KOPT-K1 (cell line): ENCODE results near the gene SEMA4D.
"Not testable (repeated sequence)": the region's sequence is repeated elsewhere in the genome, so short reads cannot be mapped to it uniquely, and the experiment has no call there.

Experiments used
- H3K27ac ChIP-seq: fragments of 200-600 bp; sonication (generic); 2 replicates; pipeline ENCODE4 v1.5.1; 2016; ENCODE audit warnings: antibody characterized with exemption, mild to moderate bottlenecking, low read depth, low read length; ENCODE audit not compliant: poor library complexity, severe bottlenecking
- H3K36me3 ChIP-seq: fragments of 200-600 bp; sonication (generic); 2 replicates; pipeline ENCODE4 v1.5.1; 2017; ENCODE audit warnings: antibody characterized with exemption, mild to moderate bottlenecking, low read length, moderate library complexity; ENCODE audit not compliant: insufficient read depth
- H3K9me3 ChIP-seq: fragments of 200-600 bp; sonication (generic); 2 replicates; pipeline ENCODE4 v1.5.1; 2017; ENCODE audit warnings: antibody characterized with exemption, low read length, mild to moderate bottlenecking; ENCODE audit not compliant: insufficient read depth, poor library complexity, severe bottlenecking

SEMA4D gene

DNA sequence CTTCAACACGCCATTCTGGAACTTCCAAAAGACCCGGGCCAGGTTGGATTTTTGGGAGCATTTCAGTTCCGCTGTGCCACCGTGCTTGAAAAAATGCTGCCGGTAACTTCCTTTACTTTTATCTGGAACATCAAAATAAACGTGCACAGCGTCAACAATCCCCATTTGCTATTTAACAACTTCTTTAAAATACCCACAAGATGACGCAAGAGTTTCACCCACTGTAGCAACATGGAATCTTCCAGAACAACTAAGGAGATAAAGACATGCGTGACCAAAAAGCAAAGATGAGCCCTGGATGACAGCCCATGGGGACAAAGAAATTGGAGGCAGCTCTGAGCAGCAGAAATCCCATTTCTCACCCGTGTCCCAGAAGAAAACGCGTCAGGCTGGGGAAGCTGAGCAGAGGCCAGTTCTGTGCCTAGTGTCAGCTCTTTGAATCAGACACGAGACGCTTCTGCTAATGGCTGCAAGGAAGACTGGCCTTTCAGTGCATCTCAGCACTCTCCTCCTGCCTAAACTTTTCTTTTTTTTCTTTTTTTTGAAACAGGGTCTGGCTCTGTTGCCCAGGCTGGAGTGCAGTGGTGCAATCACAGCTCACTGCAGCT is 118.3 kb downstream of the SEMA4D start:
- no peak overlapping the region for H3K27ac ChIP-seq
- peaks cover 96% of the 10 kb centered on the region for H3K36me3 ChIP-seq
- no peaks in the 10 kb centered on the region for H3K9me3 ChIP-seq

DNA sequence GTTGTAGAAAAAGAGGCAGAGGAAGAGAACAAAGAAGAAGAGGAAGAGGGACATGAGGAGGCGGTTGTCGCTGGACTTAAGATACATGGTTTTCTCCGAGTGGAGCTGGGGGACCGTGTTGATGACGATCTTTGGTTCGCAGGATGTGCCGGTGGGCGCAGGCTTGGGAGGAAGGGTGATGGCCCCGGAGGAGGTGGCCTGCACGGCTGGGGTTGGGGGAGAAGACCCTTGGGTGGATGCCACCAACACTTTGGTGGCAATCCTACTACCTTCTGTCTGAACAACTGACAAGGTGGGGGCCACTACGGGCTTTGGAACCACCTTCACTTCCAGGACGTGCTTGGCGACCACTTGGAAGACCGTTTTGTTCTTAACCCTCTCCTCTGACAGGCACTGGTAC is 118.9 kb downstream of the SEMA4D start:
- Histone ChIP-seq H3K36me3 (peaks cover 90% of the 10 kb centered on the region), H3K9me3 (no peaks in the 10 kb centered on the region), H3K27ac (no peak overlapping the region)

DNA sequence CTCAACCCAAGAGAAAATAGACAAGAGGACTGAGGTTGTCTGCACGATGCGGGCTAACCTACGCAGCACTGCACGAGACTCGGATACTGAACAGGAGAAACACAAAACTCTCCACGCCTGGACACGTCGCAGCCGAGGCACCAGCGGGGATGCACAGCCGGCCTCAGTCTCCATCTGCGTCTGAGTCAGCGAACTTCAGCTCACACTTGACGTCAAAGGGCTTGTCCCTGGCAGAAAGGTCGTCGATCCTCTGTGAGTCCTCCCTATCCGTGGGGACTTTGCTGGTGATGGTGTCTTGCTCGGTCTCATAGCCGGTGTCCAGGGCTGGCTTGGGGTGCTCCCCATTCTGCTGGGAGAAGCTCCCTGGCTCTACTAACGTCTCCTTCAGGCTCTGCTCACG is 119.4 kb downstream of the SEMA4D start:
- Histone ChIP-seq H3K27ac (no peak overlapping the region), H3K36me3 (peaks cover 85% of the 10 kb centered on the region), H3K9me3 (no peaks in the 10 kb centered on the region)

DNA sequence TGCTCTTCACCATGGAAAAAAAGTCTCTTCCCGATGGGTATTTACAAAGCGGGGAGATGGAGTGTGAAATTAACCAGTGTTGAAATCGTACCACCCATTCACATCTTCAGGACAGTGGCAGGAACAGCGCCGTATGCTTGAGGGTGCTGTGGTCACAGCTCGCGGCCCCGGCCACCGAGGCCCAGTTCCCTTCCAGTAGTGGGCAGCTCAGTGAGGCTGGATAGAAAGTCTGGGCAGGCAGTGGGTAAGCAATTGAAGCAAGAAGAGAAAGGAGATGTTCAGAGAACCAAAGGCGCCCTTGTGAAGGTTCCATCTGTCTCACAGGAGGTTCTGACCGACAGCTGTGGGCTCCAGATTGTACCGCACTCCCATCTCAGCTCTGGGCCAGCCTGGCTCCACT is 120.5 kb downstream of the SEMA4D start:
- Histone ChIP-seq H3K27ac (no peak overlapping the region), H3K36me3 (peaks cover 74% of the 10 kb centered on the region), H3K9me3 (no peaks in the 10 kb centered on the region)

DNA sequence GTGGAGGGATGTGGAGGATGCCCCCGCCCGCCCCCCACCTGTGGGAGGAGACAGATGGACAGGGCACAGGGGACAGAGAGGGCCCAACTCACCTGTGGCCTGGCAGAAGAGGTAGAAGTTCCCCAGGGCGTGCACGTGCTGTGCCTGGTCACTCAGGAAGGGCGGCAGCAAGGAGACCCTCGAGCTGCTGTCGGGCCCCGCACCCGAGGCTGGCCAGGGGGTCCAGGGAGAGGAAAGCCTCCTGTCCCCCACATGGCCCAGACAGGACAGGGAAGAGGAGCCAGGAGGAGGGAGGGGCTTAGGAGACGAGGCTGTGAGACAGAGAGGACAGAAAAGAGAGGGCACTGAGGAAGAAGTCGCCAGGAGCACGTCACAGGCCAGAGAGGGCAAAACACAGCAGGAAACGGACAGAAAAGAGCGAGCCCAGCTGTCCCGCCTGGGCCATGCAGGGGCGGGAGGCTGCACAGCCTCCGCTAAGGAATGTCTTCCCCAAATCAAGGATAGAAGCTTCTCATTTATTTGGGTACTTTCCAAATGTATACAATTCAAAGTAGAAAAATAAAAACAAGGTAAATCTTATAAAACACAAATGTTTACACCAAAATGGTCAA is 121.1 kb downstream of the SEMA4D start:
- H3K27ac ChIP-seq = no peak overlapping the region
- no peaks in the 10 kb centered on the region for H3K9me3 ChIP-seq
- H3K36me3 ChIP-seq = peaks cover 68% of the 10 kb centered on the region

DNA sequence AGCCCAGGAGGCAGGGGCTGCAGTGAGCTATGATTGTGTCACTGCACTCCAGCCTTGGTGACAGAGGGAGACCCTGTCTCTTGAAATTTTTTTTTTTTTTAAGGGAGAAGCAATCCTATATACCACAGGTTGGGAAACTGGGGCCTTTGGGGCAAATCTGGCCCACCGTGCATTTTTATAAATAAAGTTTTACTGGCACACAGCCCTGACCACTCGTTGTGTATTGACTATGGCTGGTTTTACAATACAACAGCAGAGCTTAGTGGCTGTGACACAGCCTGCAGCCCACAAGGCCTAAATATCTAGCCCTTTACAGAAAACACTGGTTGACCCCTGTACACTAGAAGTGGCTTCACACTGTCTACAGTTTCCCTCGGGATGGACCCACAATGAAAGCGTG is 121.6 kb downstream of the SEMA4D start:
- Histone ChIP-seq H3K9me3 (no peaks in the 10 kb centered on the region), H3K36me3 (peaks cover 65% of the 10 kb centered on the region), H3K27ac (no peak overlapping the region)

DNA sequence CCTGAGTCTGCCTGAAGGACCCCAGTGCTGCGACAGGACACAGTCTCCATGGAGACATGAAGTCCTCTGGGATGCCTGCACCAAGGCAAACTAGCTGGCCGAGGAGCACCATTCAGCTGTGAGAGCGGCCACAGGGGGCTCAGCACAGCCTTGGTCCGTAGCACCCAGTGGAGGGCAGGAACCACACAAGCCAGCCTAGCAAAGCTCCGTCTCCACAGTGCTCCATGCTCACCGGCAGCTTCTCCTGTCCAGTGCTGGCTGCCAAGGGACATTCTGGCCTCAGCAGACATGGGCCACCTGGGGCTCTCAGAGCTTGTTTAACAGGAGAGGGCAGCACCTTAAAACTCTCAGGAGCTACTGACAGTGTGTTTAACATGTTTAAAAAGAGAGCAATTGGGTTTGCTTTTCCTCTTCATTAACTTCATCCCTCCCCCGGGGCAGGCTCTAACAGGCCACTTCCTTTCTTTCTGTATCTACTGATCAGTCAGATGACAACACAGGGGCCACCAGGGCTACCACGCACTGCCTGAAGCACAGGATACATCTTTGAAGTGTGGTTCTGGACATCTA is 122.6 kb downstream of the SEMA4D start:
- H3K27ac ChIP-seq = peak overlapping the region; percentile 12
- peaks cover 65% of the 10 kb centered on the region for H3K36me3 ChIP-seq
- no peaks in the 10 kb centered on the region for H3K9me3 ChIP-seq

DNA sequence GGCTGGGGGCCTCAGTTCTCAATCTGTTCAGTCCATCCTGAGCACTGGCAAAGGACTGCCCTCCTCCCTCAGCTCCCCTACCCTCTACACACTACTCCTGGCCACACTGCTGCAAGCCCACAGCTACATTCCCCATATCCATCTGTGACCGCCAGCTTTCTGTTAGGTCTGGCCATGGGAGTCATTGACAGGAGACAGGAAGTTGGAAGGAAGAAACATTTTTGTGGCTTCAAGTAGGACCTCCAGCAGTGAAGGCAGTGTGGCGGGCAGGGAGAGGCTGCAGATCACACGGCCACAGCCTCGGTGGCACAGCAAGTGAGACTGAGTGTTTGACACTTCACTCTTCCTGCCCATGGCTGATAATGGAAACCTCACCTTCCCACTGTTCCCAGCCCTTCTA is 123.7 kb downstream of the SEMA4D start:
- H3K27ac ChIP-seq = no peak overlapping the region

DNA sequence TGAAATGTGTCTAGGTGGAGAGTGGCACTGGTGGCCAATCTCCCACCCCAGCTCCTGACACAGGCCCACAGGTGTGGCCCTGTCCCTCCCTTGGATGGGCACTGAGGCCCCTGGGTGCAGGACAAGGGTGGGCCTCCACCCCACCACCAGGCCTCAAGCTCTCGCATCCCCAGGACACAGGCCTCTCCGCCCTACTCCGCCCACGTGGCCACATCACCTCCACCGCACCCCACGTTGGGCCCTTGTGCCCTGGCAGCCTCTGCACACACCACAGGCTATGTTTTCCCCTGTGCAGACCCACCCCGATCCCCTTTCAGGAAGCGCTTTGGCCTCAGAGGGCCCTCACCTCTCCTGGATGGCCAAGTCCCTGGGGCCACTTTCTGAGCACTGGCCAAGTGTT is 124.9 kb downstream of the SEMA4D start:
- Histone ChIP-seq H3K27ac (no peak overlapping the region), H3K9me3 (no peaks in the 10 kb centered on the region), H3K36me3 (peaks cover 51% of the 10 kb centered on the region)

More for the DNA sequence above, 123.7 kb downstream of the SEMA4D start:
- no peaks in the 10 kb centered on the region for H3K9me3 ChIP-seq
- peaks cover 63% of the 10 kb centered on the region for H3K36me3 ChIP-seq

DNA sequence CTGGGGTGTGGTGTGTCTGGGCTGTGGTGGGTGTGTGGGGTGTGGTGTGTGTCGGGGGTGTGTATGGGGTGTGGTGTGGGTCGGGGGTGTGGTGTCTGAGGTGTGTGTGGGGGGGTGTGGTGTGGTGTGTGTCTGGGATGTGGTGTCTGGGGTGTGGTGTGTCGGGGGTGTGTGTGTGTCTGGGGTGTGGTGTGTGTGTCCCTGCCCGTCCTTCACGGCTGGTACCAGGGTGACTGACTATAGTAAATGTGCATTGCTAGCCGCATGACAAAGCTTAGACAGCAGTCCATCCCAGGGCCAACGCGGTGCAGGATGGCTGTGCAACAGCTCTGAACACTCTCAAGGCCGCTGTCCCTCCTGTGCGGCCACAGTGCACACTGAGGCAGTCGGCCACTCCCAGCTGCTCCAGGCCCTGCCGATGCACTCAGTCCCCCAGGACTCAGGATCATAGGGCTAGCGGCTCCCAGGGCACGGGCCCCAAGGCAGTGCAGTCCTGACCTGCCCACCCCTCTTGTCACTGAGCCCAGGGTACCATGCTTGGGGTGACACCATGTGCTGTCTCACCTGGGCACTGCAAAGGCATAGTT is 125.6 kb downstream of the SEMA4D start:
- H3K9me3 ChIP-seq = no peaks in the 10 kb centered on the region
- peaks cover 44% of the 10 kb centered on the region for H3K36me3 ChIP-seq
- no peak overlapping the region for H3K27ac ChIP-seq

DNA sequence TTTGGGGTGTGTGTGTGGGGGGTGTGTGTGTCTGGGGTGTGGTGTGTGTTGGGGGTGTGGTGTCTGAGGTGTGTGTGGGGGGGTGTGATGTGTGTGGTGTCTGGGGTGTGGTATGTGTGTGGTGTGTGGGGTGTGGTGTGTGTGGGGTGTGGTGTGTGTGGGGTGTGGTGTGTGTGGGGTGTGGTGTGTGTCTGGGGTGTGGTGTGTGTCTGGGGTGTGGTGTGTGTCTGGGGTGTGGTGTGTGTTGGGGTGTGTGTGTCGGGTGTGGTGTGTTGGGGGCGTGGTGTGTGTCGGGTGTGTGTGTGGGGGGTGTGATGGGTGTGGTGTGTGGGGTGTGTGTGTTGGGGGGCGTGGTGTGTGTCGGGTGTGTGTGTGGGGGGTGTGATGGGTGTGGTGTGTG is 126.1 kb downstream of the SEMA4D start:
- H3K27ac ChIP-seq, H3K9me3 ChIP-seq: not testable (repeated sequence)
- H3K36me3 ChIP-seq = peaks cover 39% of the 10 kb centered on the region

DNA sequence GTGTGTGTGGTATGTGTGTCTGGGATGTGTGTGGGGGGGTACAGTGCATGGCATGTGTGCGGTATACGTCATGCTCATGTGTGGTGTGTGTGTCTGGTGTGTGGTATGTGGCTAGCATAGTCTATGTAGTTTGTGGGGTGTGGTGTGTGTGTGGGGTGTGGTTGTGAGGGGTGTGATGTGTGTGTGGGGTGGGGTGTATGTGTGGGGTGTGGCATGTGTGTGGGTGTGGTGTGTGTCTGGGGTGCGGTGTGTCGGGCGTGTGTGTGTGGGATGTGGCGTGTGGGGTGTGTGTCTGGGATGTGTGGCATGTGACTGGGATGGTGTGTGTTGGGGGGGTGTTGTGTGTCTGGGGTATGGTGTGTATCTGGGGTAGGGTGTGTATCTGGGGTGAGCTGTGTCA is 127.3 kb downstream of the SEMA4D start:
- no peak overlapping the region for H3K27ac ChIP-seq
- H3K9me3 ChIP-seq = no peaks in the 10 kb centered on the region
- peaks cover 27% of the 10 kb centered on the region for H3K36me3 ChIP-seq

DNA sequence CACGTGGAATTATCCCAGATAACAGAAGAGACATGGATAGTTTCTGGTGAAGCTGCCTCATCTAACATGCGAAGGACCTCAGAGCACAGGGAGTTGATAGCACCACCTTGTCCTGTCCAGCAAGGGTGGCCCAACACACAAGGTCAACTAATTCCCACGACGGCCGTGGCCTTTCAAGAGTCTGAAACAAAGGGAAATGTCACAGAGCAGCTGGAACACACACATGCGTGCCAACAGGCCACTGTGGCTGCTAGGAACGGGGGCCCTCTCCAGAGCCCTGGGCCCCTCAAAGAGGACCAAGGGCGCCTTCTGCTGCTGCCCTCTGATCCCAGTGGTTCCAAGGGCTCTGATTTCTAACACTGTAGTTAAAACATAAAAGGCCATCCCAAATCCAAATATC is 128.9 kb downstream of the SEMA4D start:
- Histone ChIP-seq H3K27ac (no peak overlapping the region), H3K36me3 (peaks cover 27% of the 10 kb centered on the region; the same call in 1 of the 2 replicates), H3K9me3 (no peaks in the 10 kb centered on the region)

DNA sequence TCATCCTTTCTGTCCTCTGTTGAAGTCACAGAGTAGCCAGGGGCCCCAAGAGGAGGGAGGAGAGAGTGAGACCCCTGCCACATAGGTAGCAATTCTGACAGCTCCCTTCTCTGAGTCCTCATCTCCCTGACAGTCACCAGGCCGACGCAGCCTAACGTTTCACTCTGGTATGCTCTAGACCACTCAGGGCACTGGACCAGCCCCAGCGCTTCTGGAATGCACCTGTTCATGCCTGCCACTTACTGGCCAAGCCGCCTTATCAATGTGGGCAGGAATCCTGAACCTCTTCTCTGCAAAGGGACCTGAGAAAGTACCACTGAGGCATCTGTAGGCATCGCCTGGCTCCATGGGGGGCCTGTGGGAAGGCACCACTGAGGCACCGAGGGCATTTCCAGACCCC is 129.4 kb downstream of the SEMA4D start:
- H3K9me3 ChIP-seq = no peaks in the 10 kb centered on the region
- no peak overlapping the region for H3K27ac ChIP-seq
- H3K36me3 ChIP-seq = peaks cover 31% of the 10 kb centered on the region

DNA sequence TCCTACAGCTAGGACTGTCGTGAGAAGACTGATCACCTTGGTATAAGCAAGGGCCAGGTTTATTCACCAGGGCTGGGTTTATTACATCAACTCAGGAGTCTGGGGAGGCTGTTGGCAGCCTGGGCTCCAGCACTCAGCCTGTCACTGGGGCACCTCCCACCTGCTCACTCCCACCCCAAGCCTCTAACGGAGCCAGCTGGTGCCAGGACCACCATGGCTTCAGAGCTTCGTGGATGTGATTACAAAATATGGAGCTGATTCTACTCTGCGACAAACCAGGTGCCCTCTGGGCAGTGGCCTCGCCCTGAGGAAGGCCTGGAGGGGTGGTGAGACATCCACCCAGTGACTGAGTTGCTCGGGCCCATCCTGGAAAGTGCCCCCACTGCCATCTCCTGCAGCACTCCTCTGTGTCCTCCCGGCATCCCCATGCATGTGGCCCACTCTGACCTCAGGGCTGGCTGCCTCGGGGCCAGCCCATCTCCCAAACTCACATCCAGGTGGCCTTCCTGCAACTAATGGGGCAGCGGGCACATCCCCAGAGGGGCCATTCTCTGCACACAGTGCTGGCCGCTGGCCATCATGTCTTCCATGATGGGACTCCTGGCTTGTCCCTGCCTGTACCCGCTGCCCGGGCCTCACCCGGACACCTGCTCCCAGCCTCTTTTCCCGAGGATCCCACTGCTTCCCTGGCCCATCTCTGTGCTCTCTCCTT is 130.0 kb downstream of the SEMA4D start:
- Histone ChIP-seq H3K27ac (no peak overlapping the region), H3K9me3 (no peaks in the 10 kb centered on the region), H3K36me3 (peaks cover 38% of the 10 kb centered on the region)
